Esophagus muscularis mucosa (tissue), 4 donors: Measurements from ENCODE around the gene MAU2. TPM values are rescaled to one million over a fixed set of nuclear protein-coding genes. Genes with fewer than 3 reads are reported as not detected.
"Not testable (repeated sequence)": the region's sequence is repeated elsewhere in the genome, so short reads cannot be mapped to it uniquely, and the experiment has no call there.

ENCODE experiments used
- DNase-seq: peaks from one replicate; pipeline ENCODE4 v3.0.0-alpha.2; 2017; ENCODE audit errors: extremely low spot score
- H3K27ac ChIP-seq, 4 donors: fragments of 200-600 bp; sonication (generic); replicated peaks in 1 of 4; 1 replicate in 3 of 4; 2 replicates in 1 of 4; pipeline ENCODE4 v1.5.1; 2016 to 2019; ENCODE audit warnings: mild to moderate bottlenecking in 1 of 4
- H3K27me3 ChIP-seq, 4 donors: fragments of 200-600 bp; sonication (generic); one replicate each; pipeline versions ENCODE4 v1.5.1 to v1.6.0; 2016 to 2019
- H3K36me3 ChIP-seq, 4 donors: fragments of 200-600 bp; sonication (generic); one replicate each; pipeline ENCODE4 v1.5.1; 2016 to 2019
- H3K4me1 ChIP-seq, 4 donors: fragments of 200-600 bp; sonication (generic); one replicate each; pipeline ENCODE4 v1.5.1; 2016 to 2019
- H3K4me3 ChIP-seq, 4 donors: fragments of 200-600 bp; sonication (generic); 1 replicate in 2 of 4; 2 replicates in 2 of 4; pipeline ENCODE4 v1.5.1; 2016 to 2019; ENCODE audit warnings: mild to moderate bottlenecking in 4 of 4, moderate library complexity in 1 of 4
- H3K9me3 ChIP-seq, 4 donors: fragments of 200-600 bp; sonication (generic); 1 replicate in 3 of 4; 2 replicates in 1 of 4; pipeline ENCODE4 v1.5.1; 2016 to 2019
- CTCF ChIP-seq, 3 experiments: fragments of 200-600 bp in 2 of 3; fragments of 450-650 bp in 1 of 3; sonication (generic) in 2 of 3; IDR thresholded peaks; one replicate each; pipeline ENCODE4 v1.5.1; 2017 to 2019; ENCODE audit warnings: antibody characterized with exemption in 3 of 3, mild to moderate bottlenecking in 2 of 3, moderate library complexity in 1 of 3
- EP300 ChIP-seq: sonication (generic); formaldehyde crosslinking; IDR thresholded peaks from one replicate; pipeline ENCODE4 v1.6.1; 2017; ENCODE audit warnings: antibody characterized with exemption
- POLR2A ChIP-seq: fragments of 450-650 bp; IDR thresholded peaks from one replicate; pipeline ENCODE4 v1.6.1; 2017; ENCODE audit warnings: antibody characterized with exemption, moderate library complexity, mild to moderate bottlenecking, low read depth
- POLR2AphosphoS5 ChIP-seq, 2 donors: sonication (generic); formaldehyde crosslinking; IDR thresholded peaks; one replicate each; pipeline ENCODE4 v1.6.1; 2017; ENCODE audit warnings: antibody characterized with exemption in 2 of 2
- WGBS: methylation state at CpG from one replicate; pipeline ENCODE4 v1.1.5; 2018; 5-methylcytosine and 5-hydroxymethylcytosine counted together
- intact Hi-C: fragments of 100-400 bp; cut with DNase I; formaldehyde crosslinking; loops from one replicate; pipeline ENCODE4 v1.15.1; 2023
- total RNA-seq, 4 donors: library from RNA; depleted of rRNA; stranded (reverse); fragments of >200 nt; gene quantifications; one replicate each; pipeline versions ENCODE4 v1.1.0 to v1.2.1, GENCODE V29; 2016

The MAU2 gene
- total RNA-seq, 4 donors from 2014 or later = 27.4 to 47.8 (median 37.6) TPM

- H3K27ac ChIP-seq = no peak overlapping the region
- H3K4me1 ChIP-seq = peaks cover 0 to 4% (median 0%) of the 10 kb centered on the region in 4 donors
- no peaks in the 10 kb centered on the region for H3K27me3 ChIP-seq
- intact Hi-C loops = no loop called here
- H3K4me3 ChIP-seq = no peak overlapping the region
- no peak for DNase-seq
- TF ChIP-seq POLR2A (no peak), POLR2AphosphoS5 (IDR thresholded peaks at IDR 0.05) (no peak), CTCF (IDR thresholded peaks at IDR 0.05) (no peak), EP300 (no peak)
- H3K36me3 ChIP-seq = peaks cover 90 to 100% (median 99%) of the 10 kb centered on the region in 4 donors
- no peaks in the 10 kb centered on the region for H3K9me3 ChIP-seq
- WGBS = 84% methylated on average over 16 of the region's 21 CpGs
Observed at GRCh38 chr19:19345232-19345631, 24.6 kb downstream of the MAU2 start.

GRCh38 chr19:19345970-19346369, 25.3 kb downstream of the MAU2 start:
- Histone ChIP-seq H3K4me3 (no peak overlapping the region), H3K4me1 (peaks cover 0 to 4% (median 0%) of the 10 kb centered on the region in 4 donors), H3K27me3 (no peaks in the 10 kb centered on the region), H3K9me3 (no peaks in the 10 kb centered on the region), H3K36me3 (peaks cover 91 to 100% (median 98%) of the 10 kb centered on the region in 4 donors), H3K27ac (no peak overlapping the region)
- no peak for DNase-seq
- intact Hi-C loops = no loop called here
- no peak for TF ChIP-seq POLR2A
- TF ChIP-seq CTCF (IDR thresholded peaks at IDR 0.05) = no peak
- TF ChIP-seq POLR2AphosphoS5 (IDR thresholded peaks at IDR 0.05) = no peak
- TF ChIP-seq EP300 = no peak
- 95% methylated on average over 6 of the region's 11 CpGs for WGBS

- H3K27me3 ChIP-seq = no peaks in the 10 kb centered on the region
- peaks cover 0 to 4% (median 0%) of the 10 kb centered on the region in 4 donors for H3K4me1 ChIP-seq
- no peak overlapping the region for H3K27ac ChIP-seq
- TF ChIP-seq POLR2AphosphoS5 (IDR thresholded peaks at IDR 0.05) = no peak
- no peak for TF ChIP-seq POLR2A
- no peak for TF ChIP-seq EP300
- no peak for TF ChIP-seq CTCF (IDR thresholded peaks at IDR 0.05)
- peaks cover 95 to 99% (median 98%) of the 10 kb centered on the region in 4 donors for H3K36me3 ChIP-seq
- H3K4me3 ChIP-seq = no peak overlapping the region
- H3K9me3 ChIP-seq = no peaks in the 10 kb centered on the region
- 85% methylated on average over 9 of the region's 10 CpGs for WGBS
- intact Hi-C loops = no loop called here
- no peak for DNase-seq
Observed at GRCh38 chr19:19347401-19348110, 26.9 kb downstream of the MAU2 start.

GRCh38 chr19:19348266-19348665, 27.6 kb downstream of the MAU2 start:
- H3K9me3 ChIP-seq = no peaks in the 10 kb centered on the region
- 73% methylated on average over 6 of the region's 9 CpGs for WGBS
- intact Hi-C loops = no loop called here
- H3K36me3 ChIP-seq = peaks cover 94 to 100% (median 98%) of the 10 kb centered on the region in 4 donors
- no peak for DNase-seq
- no peak overlapping the region for H3K27ac ChIP-seq
- no peak overlapping the region for H3K4me3 ChIP-seq
- TF ChIP-seq POLR2A = no peak
- TF ChIP-seq CTCF (IDR thresholded peaks at IDR 0.05) = no peak
- TF ChIP-seq POLR2AphosphoS5 (IDR thresholded peaks at IDR 0.05) = no peak
- TF ChIP-seq EP300 = no peak
- H3K27me3 ChIP-seq = no peaks in the 10 kb centered on the region
- no peaks in the 10 kb centered on the region for H3K4me1 ChIP-seq

GRCh38 chr19:19349365-19349764, 28.7 kb downstream of the MAU2 start:
- H3K27me3 ChIP-seq = no peaks in the 10 kb centered on the region
- 90% methylated on average over 3 of the region's 7 CpGs for WGBS
- H3K4me1 ChIP-seq = no peaks in the 10 kb centered on the region
- TF ChIP-seq CTCF (IDR thresholded peaks at IDR 0.05) = no peak
- TF ChIP-seq POLR2AphosphoS5 (IDR thresholded peaks at IDR 0.05) = no peak
- TF ChIP-seq POLR2A = no peak
- no peak for TF ChIP-seq EP300
- H3K36me3 ChIP-seq = peaks cover 88 to 100% (median 98%) of the 10 kb centered on the region in 4 donors
- no peak overlapping the region for H3K4me3 ChIP-seq
- intact Hi-C loops = no loop called here
- H3K9me3 ChIP-seq = no peaks in the 10 kb centered on the region
- DNase-seq = no peak
- no peak overlapping the region for H3K27ac ChIP-seq

- intact Hi-C loops, DNase-seq, H3K9me3 ChIP-seq, H3K27me3 ChIP-seq, H3K4me3 ChIP-seq, H3K27ac ChIP-seq, H3K4me1 ChIP-seq: not testable (repeated sequence)
- H3K36me3 ChIP-seq = peaks cover 88 to 100% (median 98%) of the 10 kb centered on the region in 4 donors
- 96% methylated on average over 8 of the region's 8 CpGs for WGBS
Observed at GRCh38 chr19:19350756-19351155, 30.1 kb downstream of the MAU2 start.
